ENCODE measurements around the gene MCOLN2. TPM values are rescaled to one million over a fixed set of nuclear protein-coding genes. Genes with fewer than 3 reads are reported as not detected.

MCOLN2 gene
- total RNA-seq, 1 donor from 2014 or later = 0.29 TPM

DNA sequence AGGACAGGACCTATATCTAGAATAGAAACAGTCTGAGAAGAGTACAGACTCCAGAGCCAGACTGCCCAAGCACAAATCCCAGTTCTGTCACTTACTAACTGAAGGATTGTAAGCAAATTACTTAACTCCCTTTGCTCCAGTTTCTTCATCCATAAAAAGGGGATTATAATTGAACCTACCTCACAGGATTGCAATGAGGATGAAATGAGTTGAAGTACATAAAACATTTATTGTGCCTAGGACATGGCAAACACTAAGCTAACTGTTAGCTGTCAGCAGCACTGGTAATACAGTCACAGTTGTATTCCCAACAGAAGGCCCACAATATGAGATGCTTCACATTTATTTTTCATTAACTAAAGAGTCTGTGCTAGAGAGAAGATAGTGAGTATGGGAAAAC is 33.9 kb downstream of the MCOLN2 start:
- H3K27me3 Mint-ChIP-seq = no peaks in the 10 kb centered on the region
- DNase-seq (ENCODE audit: low spot score, unreplicated experiment) = no peak
- H3K4me1 Mint-ChIP-seq (ENCODE audit: low read depth) = no peaks in the 10 kb centered on the region
- no peaks in the 10 kb centered on the region for H3K9me3 Mint-ChIP-seq (ENCODE audit: low read depth)
- TF ChIP-seq, protein P1, sequence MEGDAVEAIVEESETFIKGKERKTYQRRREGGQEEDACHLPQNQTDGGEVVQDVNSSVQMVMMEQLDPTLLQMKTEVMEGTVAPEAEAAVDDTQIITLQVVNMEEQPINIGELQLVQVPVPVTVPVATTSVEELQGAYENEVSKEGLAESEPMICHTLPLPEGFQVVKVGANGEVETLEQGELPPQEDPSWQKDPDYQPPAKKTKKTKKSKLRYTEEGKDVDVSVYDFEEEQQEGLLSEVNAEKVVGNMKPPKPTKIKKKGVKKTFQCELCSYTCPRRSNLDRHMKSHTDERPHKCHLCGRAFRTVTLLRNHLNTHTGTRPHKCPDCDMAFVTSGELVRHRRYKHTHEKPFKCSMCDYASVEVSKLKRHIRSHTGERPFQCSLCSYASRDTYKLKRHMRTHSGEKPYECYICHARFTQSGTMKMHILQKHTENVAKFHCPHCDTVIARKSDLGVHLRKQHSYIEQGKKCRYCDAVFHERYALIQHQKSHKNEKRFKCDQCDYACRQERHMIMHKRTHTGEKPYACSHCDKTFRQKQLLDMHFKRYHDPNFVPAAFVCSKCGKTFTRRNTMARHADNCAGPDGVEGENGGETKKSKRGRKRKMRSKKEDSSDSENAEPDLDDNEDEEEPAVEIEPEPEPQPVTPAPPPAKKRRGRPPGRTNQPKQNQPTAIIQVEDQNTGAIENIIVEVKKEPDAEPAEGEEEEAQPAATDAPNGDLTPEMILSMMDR (IDR thresholded peaks at IDR 0.05; ENCODE audit: unreplicated experiment) = no peak
- no peaks in the 10 kb centered on the region for H3K36me3 Mint-ChIP-seq (ENCODE audit: insufficient read depth)
- no peak overlapping the region for H3K4me3 Mint-ChIP-seq (ENCODE audit: low read depth)
- no peak overlapping the region for H3K27ac Mint-ChIP-seq

DNA sequence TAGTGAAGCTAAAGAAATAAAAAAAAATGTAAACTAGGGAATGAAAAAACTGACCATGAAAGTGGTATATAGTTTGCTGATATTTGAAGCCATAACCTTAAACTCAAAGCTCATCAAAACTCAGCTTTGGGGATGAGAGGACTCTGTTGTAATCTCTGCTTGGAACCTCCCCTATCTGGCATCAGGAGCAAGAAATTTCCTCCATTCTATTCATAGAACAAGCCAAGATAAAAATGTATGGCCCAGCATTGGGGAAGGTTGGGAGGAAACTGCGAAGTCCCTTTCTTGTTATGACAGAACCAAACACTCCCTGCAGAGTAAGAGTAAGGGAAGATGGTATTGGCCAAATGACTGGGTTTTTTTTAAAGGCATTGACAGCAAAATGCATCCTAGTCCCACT is 35.6 kb downstream of the MCOLN2 start:
- TF ChIP-seq, protein P1 (IDR thresholded peaks at IDR 0.05; ENCODE audit: unreplicated experiment) = no peak
- DNase-seq (ENCODE audit: low spot score, unreplicated experiment) = no peak
- Mint-ChIP-seq H3K27ac (no peak overlapping the region), H3K4me3 (ENCODE audit: low read depth) (no peak overlapping the region), H3K4me1 (ENCODE audit: low read depth) (no peaks in the 10 kb centered on the region), H3K9me3 (ENCODE audit: low read depth) (no peaks in the 10 kb centered on the region), H3K36me3 (ENCODE audit: insufficient read depth) (no peaks in the 10 kb centered on the region), H3K27me3 (no peaks in the 10 kb centered on the region)

DNA sequence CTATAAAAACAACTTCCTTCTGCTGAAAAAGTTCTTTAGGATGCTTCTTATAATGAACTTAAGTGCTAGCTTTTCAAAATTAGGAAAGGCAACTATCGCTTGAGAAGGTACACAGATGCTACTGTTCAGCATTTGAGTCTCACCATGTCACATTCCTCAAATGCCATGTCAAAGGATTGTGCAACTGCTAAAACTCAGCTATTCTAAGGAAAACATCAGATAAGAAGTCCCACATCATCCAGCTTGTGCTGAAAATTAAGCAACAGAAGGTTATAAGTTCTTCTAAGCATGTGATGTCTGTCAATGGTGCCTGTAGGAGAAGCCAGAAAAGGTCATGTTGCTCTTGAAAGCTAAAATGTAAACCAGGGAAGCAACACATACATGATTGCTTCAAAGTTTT is 36.5 kb downstream of the MCOLN2 start:
- Mint-ChIP-seq H3K27ac (no peak overlapping the region), H3K36me3 (ENCODE audit: insufficient read depth) (no peaks in the 10 kb centered on the region), H3K4me3 (ENCODE audit: low read depth) (no peak overlapping the region), H3K9me3 (ENCODE audit: low read depth) (no peaks in the 10 kb centered on the region), H3K4me1 (ENCODE audit: low read depth) (no peaks in the 10 kb centered on the region), H3K27me3 (peaks cover under 1% of the 10 kb centered on the region)
- DNase-seq (ENCODE audit: low spot score, unreplicated experiment) = no peak
- TF ChIP-seq, protein P1 (IDR thresholded peaks at IDR 0.05; ENCODE audit: unreplicated experiment) = no peak

DNA sequence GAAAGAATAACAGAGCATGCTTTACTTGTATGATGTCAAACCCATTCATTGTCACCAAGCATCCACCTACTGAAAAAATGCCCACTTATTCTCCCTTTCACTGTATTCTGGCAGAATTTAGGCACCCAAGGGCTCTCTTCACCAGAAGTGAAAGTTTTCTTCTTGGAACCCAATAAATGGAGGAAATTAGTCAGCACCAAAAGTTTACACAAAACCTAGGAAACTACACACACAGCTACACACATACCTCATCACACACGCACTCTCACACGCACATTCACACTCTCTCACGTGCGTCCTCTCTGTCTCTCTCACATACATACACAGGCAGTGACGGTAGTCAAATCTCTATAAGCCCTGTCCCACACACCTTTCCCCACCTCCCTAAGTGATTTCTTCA is 37.6 kb downstream of the MCOLN2 start:
- no peaks in the 10 kb centered on the region for H3K9me3 Mint-ChIP-seq (ENCODE audit: low read depth)
- H3K27ac Mint-ChIP-seq = no peak overlapping the region
- peaks cover 4% of the 10 kb centered on the region for H3K27me3 Mint-ChIP-seq
- TF ChIP-seq, protein P1 (IDR thresholded peaks at IDR 0.05; ENCODE audit: unreplicated experiment) = no peak
- H3K4me3 Mint-ChIP-seq (ENCODE audit: low read depth) = no peak overlapping the region
- H3K36me3 Mint-ChIP-seq (ENCODE audit: insufficient read depth) = no peaks in the 10 kb centered on the region
- no peak for DNase-seq (ENCODE audit: low spot score, unreplicated experiment)
- no peaks in the 10 kb centered on the region for H3K4me1 Mint-ChIP-seq (ENCODE audit: low read depth)

DNA sequence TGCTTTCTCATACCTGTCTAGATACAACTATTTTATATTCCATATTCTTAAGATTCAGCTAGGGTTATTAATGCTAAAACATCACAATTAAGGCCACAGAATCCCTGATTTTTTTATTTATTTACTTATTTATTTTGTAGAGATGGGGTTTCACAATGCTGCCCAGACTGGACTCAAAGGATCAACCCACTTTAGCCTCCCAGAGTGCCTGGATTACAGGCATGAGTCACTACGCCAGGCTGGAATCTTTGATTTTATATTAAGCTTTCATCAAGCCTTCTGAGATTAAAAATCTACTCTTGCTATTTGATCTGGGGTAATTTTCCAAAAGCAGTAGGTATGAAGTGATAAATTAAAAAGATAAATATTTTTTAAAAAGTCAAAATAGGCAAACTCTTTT is 38.9 kb downstream of the MCOLN2 start:
- no peaks in the 10 kb centered on the region for H3K4me1 Mint-ChIP-seq (ENCODE audit: low read depth)
- TF ChIP-seq, protein P1 (IDR thresholded peaks at IDR 0.05; ENCODE audit: unreplicated experiment) = no peak
- H3K4me3 Mint-ChIP-seq (ENCODE audit: low read depth) = no peak overlapping the region
- no peaks in the 10 kb centered on the region for H3K9me3 Mint-ChIP-seq (ENCODE audit: low read depth)
- no peak for DNase-seq (ENCODE audit: low spot score, unreplicated experiment)
- no peak overlapping the region for H3K27ac Mint-ChIP-seq
- H3K36me3 Mint-ChIP-seq (ENCODE audit: insufficient read depth) = no peaks in the 10 kb centered on the region
- peaks cover 4% of the 10 kb centered on the region for H3K27me3 Mint-ChIP-seq

Measured in progenitor cell of endocrine pancreas (in vitro differentiated cells).